SK-N-MC (cell line): Measurements from ENCODE around the gene MYRFL.

ENCODE experiments used
- DNase-seq: peaks from one replicate; pipeline ENCODE4 v3.0.0-alpha.2; 2011; ENCODE audit warnings: low read depth, low spot score
- H3K27ac ChIP-seq: fragments of 200-600 bp; sonication (generic); 2 replicates; pipeline ENCODE4 v1.5.1; 2016; ENCODE audit warnings: mixed run types
- H3K36me3 ChIP-seq: fragments of 200-600 bp; sonication (generic); 2 replicates; pipeline ENCODE4 v1.6.1; 2017; ENCODE audit warnings: antibody characterized with exemption, low read length, mixed read lengths; ENCODE audit not compliant: insufficient read depth
- H3K4me3 ChIP-seq: fragments of 200-600 bp; sonication (generic); 2 replicates; pipeline ENCODE4 v1.5.1; 2016
- H3K9ac ChIP-seq: fragments of 200-600 bp; sonication (generic); 2 replicates; pipeline ENCODE4 v1.8.0; 2017; ENCODE audit warnings: mixed run types, mixed read lengths; ENCODE audit not compliant: insufficient read length
- H3K9me3 ChIP-seq: fragments of 200-600 bp; sonication (generic); 2 replicates; pipeline ENCODE4 v1.6.1; 2017; ENCODE audit warnings: low read depth, mild to moderate bottlenecking, antibody characterized with exemption, low read length, moderate library complexity, mixed read lengths
- EZH2 ChIP-seq: fragments of 200-600 bp; sonication (generic); IDR thresholded peaks from one replicate; pipeline ENCODE4 v1.6.1; 2017; ENCODE audit warnings: antibody characterized with exemption
- FOXP2 ChIP-seq: optimal IDR thresholded peaks from 2 replicates; pipeline ENCODE3; 2011; ENCODE audit warnings: mild to moderate bottlenecking, moderate library complexity; ENCODE audit not compliant: insufficient read depth; ENCODE audit errors: extremely low read length, control extremely low read depth
- POLR2AphosphoS5 ChIP-seq: IDR thresholded peaks from 2 replicates; pipeline ENCODE4 v1.6.1; 2012; ENCODE audit warnings: mild to moderate bottlenecking, low read depth, low read length, borderline replicate concordance

MYRFL gene

GRCh38 chr12:69927164-69927563, 102.1 kb downstream of the MYRFL start:
- Histone ChIP-seq H3K36me3 (no peaks in the 10 kb centered on the region), H3K9me3 (no peaks in the 10 kb centered on the region), H3K4me3 (no peak overlapping the region), H3K27ac (no peak overlapping the region), H3K9ac (no peak overlapping the region)
- TF ChIP-seq EZH2 (no peak), POLR2AphosphoS5 (no peak), FOXP2 (no peak)
- no peak for DNase-seq

GRCh38 chr12:69929125-69929524, 104.1 kb downstream of the MYRFL start:
- no peak for DNase-seq
- H3K36me3 ChIP-seq = no peaks in the 10 kb centered on the region
- H3K4me3 ChIP-seq = no peak overlapping the region
- H3K9me3 ChIP-seq = no peaks in the 10 kb centered on the region
- no peak overlapping the region for H3K9ac ChIP-seq
- H3K27ac ChIP-seq = no peak overlapping the region
- TF ChIP-seq POLR2AphosphoS5 = no peak
- TF ChIP-seq EZH2 = no peak
- no peak for TF ChIP-seq FOXP2

- Histone ChIP-seq H3K36me3 (no peaks in the 10 kb centered on the region), H3K9me3 (no peaks in the 10 kb centered on the region), H3K27ac (no peak overlapping the region), H3K4me3 (no peak overlapping the region), H3K9ac (no peak overlapping the region)
- no peak for DNase-seq
- TF ChIP-seq EZH2 (no peak), POLR2AphosphoS5 (no peak), FOXP2 (no peak)
Observed at GRCh38 chr12:69929531-69929930, 104.5 kb downstream of the MYRFL start.

- no peak overlapping the region for H3K27ac ChIP-seq
- no peak overlapping the region for H3K4me3 ChIP-seq
- no peak overlapping the region for H3K9ac ChIP-seq
- TF ChIP-seq POLR2AphosphoS5 = no peak
- TF ChIP-seq EZH2 = no peak
- TF ChIP-seq FOXP2 = no peak
- no peak for DNase-seq
- H3K9me3 ChIP-seq = no peaks in the 10 kb centered on the region
- no peaks in the 10 kb centered on the region for H3K36me3 ChIP-seq
Observed at GRCh38 chr12:69931569-69931968, 106.5 kb downstream of the MYRFL start.

- H3K9ac ChIP-seq = no peak overlapping the region
- H3K9me3 ChIP-seq = no peaks in the 10 kb centered on the region
- no peak overlapping the region for H3K4me3 ChIP-seq
- TF ChIP-seq EZH2 = no peak
- no peak for TF ChIP-seq POLR2AphosphoS5
- TF ChIP-seq FOXP2 = no peak
- H3K27ac ChIP-seq = no peak overlapping the region
- DNase-seq = no peak
- H3K36me3 ChIP-seq = no peaks in the 10 kb centered on the region
Observed at GRCh38 chr12:69932154-69932553, 107.1 kb downstream of the MYRFL start.

GRCh38 chr12:69932676-69933552, 107.9 kb downstream of the MYRFL start:
- DNase-seq = no peak
- H3K27ac ChIP-seq = no peak overlapping the region
- H3K36me3 ChIP-seq = no peaks in the 10 kb centered on the region
- H3K9me3 ChIP-seq = no peaks in the 10 kb centered on the region
- no peak for TF ChIP-seq EZH2
- TF ChIP-seq POLR2AphosphoS5 = no peak
- no peak for TF ChIP-seq FOXP2
- no peak overlapping the region for H3K4me3 ChIP-seq
- H3K9ac ChIP-seq = no peak overlapping the region

GRCh38 chr12:69934011-69934410, 109.0 kb downstream of the MYRFL start:
- Histone ChIP-seq H3K36me3 (no peaks in the 10 kb centered on the region), H3K4me3 (no peak overlapping the region), H3K9ac (no peak overlapping the region), H3K27ac (no peak overlapping the region), H3K9me3 (no peaks in the 10 kb centered on the region)
- DNase-seq = no peak
- TF ChIP-seq EZH2 = no peak

GRCh38 chr12:69935651-69936100, 110.6 kb downstream of the MYRFL start:
- H3K4me3 ChIP-seq = no peak overlapping the region
- no peak overlapping the region for H3K9ac ChIP-seq
- no peaks in the 10 kb centered on the region for H3K36me3 ChIP-seq
- no peaks in the 10 kb centered on the region for H3K9me3 ChIP-seq
- no peak for DNase-seq
- TF ChIP-seq EZH2 (no peak), FOXP2 (no peak), POLR2AphosphoS5 (no peak)
- H3K27ac ChIP-seq = no peak overlapping the region

- Histone ChIP-seq H3K9me3 (no peaks in the 10 kb centered on the region), H3K27ac (no peak overlapping the region), H3K9ac (no peak overlapping the region), H3K4me3 (no peak overlapping the region), H3K36me3 (no peaks in the 10 kb centered on the region)
- no peak for TF ChIP-seq POLR2AphosphoS5
- no peak for TF ChIP-seq EZH2
- no peak for TF ChIP-seq FOXP2
- DNase-seq = no peak
Observed at GRCh38 chr12:69936214-69936731, 111.2 kb downstream of the MYRFL start.
